ENCODE measurements around the gene ARMC9.

Gene ARMC9

GRCh38 chr2:231204146-231204545 is 5.7 kb downstream of the ARMC9 start:
- no peak for DNase-seq

- DNase-seq: no peak
Observed at GRCh38 chr2:231204581-231204980, 6.2 kb downstream of the ARMC9 start.

GRCh38 chr2:231207734-231208133 is 9.3 kb downstream of the ARMC9 start:
- no peak for DNase-seq

- no peak for DNase-seq
Observed at GRCh38 chr2:231210782-231211181, 12.4 kb downstream of the ARMC9 start.

- DNase-seq: no peak
Observed at GRCh38 chr2:231211486-231211885, 13.1 kb downstream of the ARMC9 start.

- DNase-seq: no peak
Observed at GRCh38 chr2:231212329-231212845, 14.0 kb downstream of the ARMC9 start.

GRCh38 chr2:231213931-231214642 is 15.7 kb downstream of the ARMC9 start:
- no peak for DNase-seq

GRCh38 chr2:231218366-231218765 is 19.9 kb downstream of the ARMC9 start:
- DNase-seq: no peak

GRCh38 chr2:231219289-231219688 is 20.9 kb downstream of the ARMC9 start:
- no peak for DNase-seq

- no peak for DNase-seq
Observed at GRCh38 chr2:231221761-231222160, 23.3 kb downstream of the ARMC9 start.

- DNase-seq: no peak
Observed at GRCh38 chr2:231222318-231223000, 24.0 kb downstream of the ARMC9 start.

- DNase-seq: no peak
Observed at GRCh38 chr2:231223001-231223375, 24.6 kb downstream of the ARMC9 start.

- DNase-seq: no peak
Observed at GRCh38 chr2:231223458-231223976, 25.1 kb downstream of the ARMC9 start.

- peak; percentile 65 for DNase-seq
Observed at GRCh38 chr2:231227310-231228162, 29.1 kb downstream of the ARMC9 start.

- DNase-seq: peak; percentile 29
Observed at GRCh38 chr2:231228223-231228622, 29.8 kb downstream of the ARMC9 start.

GRCh38 chr2:231228974-231229529 is 30.6 kb downstream of the ARMC9 start:
- DNase-seq: no peak

GRCh38 chr2:231235217-231235616 is 36.8 kb downstream of the ARMC9 start:
- no peak for DNase-seq

- DNase-seq: no peak
Observed at GRCh38 chr2:231238689-231239088, 40.3 kb downstream of the ARMC9 start.

GRCh38 chr2:231239751-231240150 is 41.3 kb downstream of the ARMC9 start:
- DNase-seq: no peak

- no peak for DNase-seq
Observed at GRCh38 chr2:231241755-231242507, 43.5 kb downstream of the ARMC9 start.

GRCh38 chr2:231243866-231244265 is 45.4 kb downstream of the ARMC9 start:
- no peak for DNase-seq
